GM18861 (cell line): ENCODE measurements around the gene OR10G2.

ENCODE experiments used
- ATAC-seq: cut with Tn5 transposase; IDR thresholded peaks from one replicate; pipeline ENCODE4 v1.9.1; 2021; ENCODE audit not compliant: unreplicated experiment

OR10G2 gene

DNA sequence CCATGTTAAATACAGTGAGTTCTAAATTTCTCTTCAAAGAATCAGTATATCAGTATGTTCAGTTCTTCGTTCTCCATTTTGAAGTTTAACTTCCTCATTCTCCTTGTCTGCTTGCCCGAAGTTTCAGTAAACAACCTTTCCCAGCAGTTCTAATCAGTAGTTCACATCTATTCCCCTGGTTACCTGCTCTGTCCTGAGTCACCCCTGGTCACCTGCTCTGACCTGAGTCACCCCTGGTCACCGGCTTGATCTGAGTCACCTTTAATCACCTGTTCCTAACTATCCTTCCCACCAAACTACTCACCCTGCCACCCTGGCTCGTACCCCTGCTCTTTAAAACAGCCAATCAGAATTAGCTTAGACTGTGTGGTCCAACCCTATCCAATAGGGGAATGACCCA lies 45.4 kb downstream of the OR10G2 start:
- ATAC-seq = no peak
